ENCODE results near the gene ETFB. TPM values are rescaled to one million over a fixed set of nuclear protein-coding genes. Genes with fewer than 3 reads are reported as not detected.

The ETFB gene
- total and polyA plus RNA-seq, 9 of the 15 experiments (the other 6 are each of a cell fraction or from before 2014, with no cell fraction given), result 18.1 to 143 (median 96.1) TPM

DNA sequence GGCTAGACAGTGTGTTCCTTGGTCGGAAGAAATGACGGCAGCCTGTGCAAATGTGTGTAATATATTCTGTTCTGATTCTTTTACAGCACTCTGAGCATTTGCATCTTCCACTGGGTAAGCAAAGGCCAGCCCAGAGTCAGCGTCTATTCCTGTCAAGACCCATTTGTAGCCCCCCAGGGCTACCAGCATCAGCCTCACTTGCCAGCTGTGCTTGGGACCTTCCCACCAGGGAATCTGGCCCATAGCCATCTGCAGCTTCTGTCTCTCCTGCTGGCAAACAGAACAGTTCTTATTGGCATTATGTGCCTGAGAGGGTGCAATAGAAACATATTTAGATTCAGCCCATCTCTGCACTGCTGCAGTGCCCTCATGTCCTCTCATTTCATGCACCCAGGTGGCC lies 60.7 kb downstream of the ETFB start:
- intact Hi-C loops (cut with micrococcal nuclease) (no loop called here), in situ Hi-C loops (cut with MboI) (no loop called here)
- H3K4me3 ChIP-seq, result no peak overlapping the region
- H3K27me3 ChIP-seq (ENCODE audit: control insufficient read depth in 2 of 2, insufficient read depth in 2 of 2, low read length in 2 of 2), result peaks cover 3 to 8% of the 10 kb centered on the region in 2 experiments; a peak in 1 of 5 replicates
- FAIRE-seq, result no peak
- CTCF ChIA-PET (ENCODE audit: low intra/inter-chr PET ratio), result no interaction called here
- H3K9me3 ChIP-seq (replicated peaks; ENCODE audit: control insufficient read depth, insufficient read depth, low read depth, low read length), result peaks cover 2% of the 10 kb centered on the region
- WGBS (ENCODE audit: insufficient coverage, low coverage, missing lambda C conversion rate), result 0% methylated on average over 3 of the region's 3 CpGs
- H3K4me1 ChIP-seq (replicated peaks in 1 of 2; ENCODE audit: control insufficient read depth in 2 of 2, insufficient read depth in 2 of 2, low read length in 2 of 2), result no peaks in the 10 kb centered on the region
- H3K4me2 ChIP-seq (ENCODE audit: insufficient read depth, low read length), result no peak overlapping the region
- H3K27ac ChIP-seq (ENCODE audit: extremely low read depth, low read depth, low read length), result no peak overlapping the region
- no peak overlapping the region for H2AFZ ChIP-seq (ENCODE audit: low read depth, low read length)
- no TSS peak for BruUV-seq (replicated peaks)
- POLR2A ChIA-PET, result no interaction called here
- no peaks in the 10 kb centered on the region for H3K9me1 ChIP-seq (ENCODE audit: control insufficient read depth, insufficient read depth, low read length)
- no peaks in the 10 kb centered on the region for H3K79me2 ChIP-seq (ENCODE audit: control insufficient read depth, insufficient read depth, low read length)
- no peak overlapping the region for H3K9ac ChIP-seq (ENCODE audit: insufficient read depth in 1 of 2, low read depth in 2 of 2, low read length in 2 of 2)
- H3K36me3 ChIP-seq (ENCODE audit: control insufficient read depth, insufficient read depth, low read length), result no peaks in the 10 kb centered on the region
- H4K20me1 ChIP-seq (replicated peaks; ENCODE audit: control insufficient read depth, insufficient read depth, low read length), result no peaks in the 10 kb centered on the region
- DNase-seq (ENCODE audit: extremely low read depth in 1 of 4, low spot score in 3 of 4), result no peak
- no peak for ATAC-seq
- no peak for TF ChIP-seq FOXM1 (IDR thresholded peaks at IDR 0.05; ENCODE audit: low read depth)
- TF ChIP-seq FOXM1 (CRISPR knock-in tag; IDR thresholded peaks at IDR 0.05; ENCODE audit: low read depth), result no peak
- no peak for TF ChIP-seq SIX5 (IDR thresholded peaks at IDR 0.05; ENCODE audit: borderline replicate concordance in 1 of 2, insufficient read depth in 1 of 2, low read depth in 1 of 2, low read length in 2 of 2)
- TF ChIP-seq ZNF699 (CRISPR knock-in tag; IDR thresholded peaks at IDR 0.05; ENCODE audit: insufficient replicate concordance), result no peak
- TF ChIP-seq CCNT2 (IDR thresholded peaks at IDR 0.05; ENCODE audit: borderline replicate concordance, extremely low read depth, insufficient read length, low read depth, low read length), result no peak
- TF ChIP-seq, protein P1, sequence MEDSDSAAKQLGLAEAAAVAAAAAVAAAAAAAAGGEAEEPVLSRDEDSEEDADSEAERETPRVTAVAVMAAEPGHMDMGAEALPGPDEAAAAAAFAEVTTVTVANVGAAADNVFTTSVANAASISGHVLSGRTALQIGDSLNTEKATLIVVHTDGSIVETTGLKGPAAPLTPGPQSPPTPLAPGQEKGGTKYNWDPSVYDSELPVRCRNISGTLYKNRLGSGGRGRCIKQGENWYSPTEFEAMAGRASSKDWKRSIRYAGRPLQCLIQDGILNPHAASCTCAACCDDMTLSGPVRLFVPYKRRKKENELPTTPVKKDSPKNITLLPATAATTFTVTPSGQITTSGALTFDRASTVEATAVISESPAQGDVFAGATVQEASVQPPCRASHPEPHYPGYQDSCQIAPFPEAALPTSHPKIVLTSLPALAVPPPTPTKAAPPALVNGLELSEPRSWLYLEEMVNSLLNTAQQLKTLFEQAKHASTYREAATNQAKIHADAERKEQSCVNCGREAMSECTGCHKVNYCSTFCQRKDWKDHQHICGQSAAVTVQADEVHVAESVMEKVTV (CRISPR knock-in tag; IDR thresholded peaks at IDR 0.05), result no peak
- no peak for TF ChIP-seq GATAD2B (IDR thresholded peaks at IDR 0.05; ENCODE audit: borderline replicate concordance)
- no peak for TF ChIP-seq PHF8 (IDR thresholded peaks at IDR 0.05; ENCODE audit: borderline replicate concordance, low read length)
- TF ChIP-seq TCF7 (IDR thresholded peaks at IDR 0.05; ENCODE audit: borderline replicate concordance), result no peak
- no peak for TF ChIP-seq CBX8 (IDR thresholded peaks at IDR 0.05; ENCODE audit: borderline replicate concordance, extremely low read depth, low read depth, low read length, poor library complexity, severe bottlenecking)
- TF ChIP-seq ZBTB7A (IDR thresholded peaks at IDR 0.05; ENCODE audit: borderline replicate concordance, control insufficient read depth, low read depth, low read length), result no peak

Data from K562 (cell line).